Calu3 (cell line): ENCODE results near the gene SERTAD4. TPM values are rescaled to one million over a fixed set of nuclear protein-coding genes. Genes with fewer than 3 reads are reported as not detected.
A peak's percentile ranks its signal among the peaks of the same experiment; 100 is the strongest.

Experiments
- BruUV-seq: library from RNA; stranded (reverse); fragments of 400-500 nt; replicated peaks from 2 replicates; lab custom pipeline; 2021; lab: Mats Ljungman, UMichigan
- CTCF ChIA-PET: fragments of 300-600 bp; sonication (Branson Sonifier 250); formaldehyde crosslinking; loops from one replicate; lab custom pipeline; 2022; ENCODE audit warnings: antibody characterized with exemption; lab: Charles Lee
- DNase-seq: peaks from one replicate; pipeline ENCODE4 v3.0.0; 2022
- H3K27ac Mint-ChIP-seq: one replicate; pipeline ENCODE4 v1.8.0; 2022; ENCODE audit warnings: mixed read lengths; ENCODE audit not compliant: unreplicated experiment
- H3K27me3 Mint-ChIP-seq: one replicate; pipeline ENCODE4 v1.8.0; 2022; ENCODE audit warnings: mixed read lengths; ENCODE audit not compliant: unreplicated experiment
- H3K36me3 Mint-ChIP-seq: one replicate; pipeline ENCODE4 v1.8.0; 2022; ENCODE audit warnings: mild to moderate bottlenecking, moderate library complexity, mixed read lengths; ENCODE audit not compliant: insufficient read depth, unreplicated experiment
- H3K4me1 Mint-ChIP-seq: one replicate; pipeline ENCODE4 v1.8.0; 2022; ENCODE audit warnings: mild to moderate bottlenecking, low read depth, mixed read lengths; ENCODE audit not compliant: unreplicated experiment
- H3K4me3 Mint-ChIP-seq: one replicate; pipeline ENCODE4 v1.8.0; 2022; ENCODE audit warnings: mild to moderate bottlenecking, low read depth, moderate library complexity, mixed read lengths; ENCODE audit not compliant: unreplicated experiment
- H3K9me3 Mint-ChIP-seq: one replicate; pipeline ENCODE4 v1.8.0; 2022; ENCODE audit warnings: low read depth, mixed read lengths; ENCODE audit not compliant: unreplicated experiment
- intact Hi-C: fragments of 100-400 bp; cut with micrococcal nuclease; formaldehyde crosslinking; loops from one replicate; pipeline ENCODE4 v1.10.0; 2022; ENCODE audit not compliant: unreplicated experiment
- total RNA-seq: library from RNA; stranded (reverse); gene quantifications from 2 replicates; pipeline ENCODE4 v1.2.3, GENCODE V29; 2022
- TF ChIP-seq, protein P1 (sequence below): fragments of 200-600 bp; IDR thresholded peaks from one replicate; pipeline ENCODE4 v1.8.0; 2022; ENCODE audit warnings: antibody characterized with exemption; ENCODE audit not compliant: unreplicated experiment

SERTAD4 gene
- total RNA-seq, 1 experiment from 2014 or later = 14.7 TPM

DNA sequence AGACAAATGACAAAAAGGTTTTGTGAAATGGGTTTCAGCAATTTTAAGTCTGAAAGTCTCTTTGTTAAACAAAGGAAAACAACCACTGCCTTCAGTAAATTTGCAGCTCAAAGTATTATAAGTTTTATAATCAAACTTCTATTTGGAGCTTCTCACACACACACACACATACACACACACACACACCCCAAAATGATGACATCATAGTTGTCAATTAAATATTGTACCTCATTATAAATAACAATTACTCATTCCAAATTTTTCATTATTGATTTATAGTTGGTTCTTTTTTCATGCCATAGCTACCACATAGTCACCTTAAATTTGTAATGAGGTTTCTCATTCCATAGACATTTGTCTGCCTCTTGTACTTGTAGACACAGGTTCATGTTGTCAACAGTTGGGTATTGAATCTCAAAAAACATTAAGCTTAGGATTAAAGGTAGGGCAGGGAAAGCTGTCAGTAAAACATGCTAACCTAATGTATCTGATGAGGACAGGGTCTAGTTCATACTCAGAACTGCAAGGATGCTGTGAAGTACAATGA is 2.4 kb upstream of the SERTAD4 start:
- no peaks in the 10 kb centered on the region for H3K9me3 Mint-ChIP-seq
- CTCF ChIA-PET = no interaction called here
- peaks cover 9% of the 10 kb centered on the region for H3K4me1 Mint-ChIP-seq
- no peak overlapping the region for H3K27ac Mint-ChIP-seq
- intact Hi-C loops = loop anchor here (5.0 kb wide), 2 partner anchors 78 to 82 kb away; no protein-coding TSS in a partner anchor
- TF ChIP-seq, protein P1, sequence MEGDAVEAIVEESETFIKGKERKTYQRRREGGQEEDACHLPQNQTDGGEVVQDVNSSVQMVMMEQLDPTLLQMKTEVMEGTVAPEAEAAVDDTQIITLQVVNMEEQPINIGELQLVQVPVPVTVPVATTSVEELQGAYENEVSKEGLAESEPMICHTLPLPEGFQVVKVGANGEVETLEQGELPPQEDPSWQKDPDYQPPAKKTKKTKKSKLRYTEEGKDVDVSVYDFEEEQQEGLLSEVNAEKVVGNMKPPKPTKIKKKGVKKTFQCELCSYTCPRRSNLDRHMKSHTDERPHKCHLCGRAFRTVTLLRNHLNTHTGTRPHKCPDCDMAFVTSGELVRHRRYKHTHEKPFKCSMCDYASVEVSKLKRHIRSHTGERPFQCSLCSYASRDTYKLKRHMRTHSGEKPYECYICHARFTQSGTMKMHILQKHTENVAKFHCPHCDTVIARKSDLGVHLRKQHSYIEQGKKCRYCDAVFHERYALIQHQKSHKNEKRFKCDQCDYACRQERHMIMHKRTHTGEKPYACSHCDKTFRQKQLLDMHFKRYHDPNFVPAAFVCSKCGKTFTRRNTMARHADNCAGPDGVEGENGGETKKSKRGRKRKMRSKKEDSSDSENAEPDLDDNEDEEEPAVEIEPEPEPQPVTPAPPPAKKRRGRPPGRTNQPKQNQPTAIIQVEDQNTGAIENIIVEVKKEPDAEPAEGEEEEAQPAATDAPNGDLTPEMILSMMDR = no peak
- no peak for DNase-seq
- peaks cover 29% of the 10 kb centered on the region for H3K36me3 Mint-ChIP-seq
- no peaks in the 10 kb centered on the region for H3K27me3 Mint-ChIP-seq
- BruUV-seq = no TSS peak
- H3K4me3 Mint-ChIP-seq = no peak overlapping the region

DNA sequence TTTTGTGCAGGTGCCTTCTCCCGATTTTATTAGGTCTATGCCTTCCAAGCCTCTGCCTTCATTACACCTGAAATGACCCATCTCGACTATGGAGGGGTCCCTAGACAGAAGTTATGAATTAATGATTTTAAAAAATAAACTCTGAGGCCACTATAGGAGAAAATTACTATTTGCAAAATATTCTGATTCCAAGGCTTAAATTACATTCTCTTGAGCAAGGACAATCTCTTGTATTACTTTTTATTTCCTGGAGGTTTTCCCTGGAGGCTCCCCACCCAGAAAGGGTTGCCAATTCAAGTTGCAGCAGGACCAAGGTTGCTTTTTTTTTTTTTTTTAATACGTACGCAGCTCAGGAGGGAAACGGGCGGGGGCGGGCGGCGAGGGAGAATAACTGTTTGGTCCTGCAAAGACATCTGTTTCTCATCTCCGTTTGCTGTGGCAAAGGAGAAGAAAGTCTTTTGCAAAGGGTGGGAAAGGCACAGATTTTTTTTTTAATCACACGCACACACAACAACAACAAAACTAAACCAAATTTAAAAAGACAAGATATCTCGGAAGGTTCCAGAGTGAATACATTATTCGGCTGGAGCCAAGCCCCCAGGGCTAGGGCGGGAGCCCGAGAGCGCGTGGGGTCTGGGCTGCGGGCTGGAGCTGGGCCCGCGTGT is 618 bp upstream of the SERTAD4 start:
- Mint-ChIP-seq H3K36me3 (peaks cover 31% of the 10 kb centered on the region), H3K27ac (peak overlapping the region; percentile 59), H3K9me3 (no peaks in the 10 kb centered on the region), H3K27me3 (no peaks in the 10 kb centered on the region), H3K4me3 (peak overlapping the region; percentile 74), H3K4me1 (peaks cover 24% of the 10 kb centered on the region)
- no peak for DNase-seq
- CTCF ChIA-PET = interaction anchor here (0.6 kb wide), 2 partner anchors 160 to 1086 kb away, joined by 3 read pairs; no protein-coding TSS in a partner anchor
- intact Hi-C loops = loop anchor here (5.0 kb wide), 2 partner anchors 80 kb away; no protein-coding TSS in a partner anchor
- TF ChIP-seq, protein P1 = no peak
- no TSS peak for BruUV-seq

DNA sequence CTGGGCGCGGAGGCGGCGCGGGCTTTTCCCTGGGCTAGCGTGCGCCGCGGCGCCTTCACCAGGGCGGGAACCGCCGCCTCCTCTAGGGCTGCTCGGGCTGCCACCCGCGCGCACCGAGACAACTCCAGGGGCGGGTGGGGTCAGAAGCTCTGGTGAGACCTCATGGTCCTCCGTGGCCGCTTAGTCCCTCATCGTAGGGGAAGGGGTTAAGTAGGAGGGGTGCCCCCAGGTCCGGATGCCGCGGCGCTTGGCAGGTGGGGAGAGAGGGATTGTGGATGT is 559 bp downstream of the SERTAD4 start:
- BruUV-seq = no TSS peak
- Mint-ChIP-seq H3K4me3 (peak overlapping the region; percentile 74), H3K4me1 (peaks cover 31% of the 10 kb centered on the region), H3K36me3 (peaks cover 31% of the 10 kb centered on the region), H3K27me3 (no peaks in the 10 kb centered on the region), H3K9me3 (no peaks in the 10 kb centered on the region), H3K27ac (no peak overlapping the region)
- peak; percentile 52 for DNase-seq
- intact Hi-C loops = loop anchor here (5.0 kb wide), 2 partner anchors 79 to 81 kb away; no protein-coding TSS in a partner anchor
- CTCF ChIA-PET = interaction anchor here (0.6 to 1.6 kb wide), 4 partner anchors 14 to 619 kb away, joined by 3 to 13 read pairs (median 3); no protein-coding TSS in a partner anchor
- TF ChIP-seq, protein P1 = no peak

DNA sequence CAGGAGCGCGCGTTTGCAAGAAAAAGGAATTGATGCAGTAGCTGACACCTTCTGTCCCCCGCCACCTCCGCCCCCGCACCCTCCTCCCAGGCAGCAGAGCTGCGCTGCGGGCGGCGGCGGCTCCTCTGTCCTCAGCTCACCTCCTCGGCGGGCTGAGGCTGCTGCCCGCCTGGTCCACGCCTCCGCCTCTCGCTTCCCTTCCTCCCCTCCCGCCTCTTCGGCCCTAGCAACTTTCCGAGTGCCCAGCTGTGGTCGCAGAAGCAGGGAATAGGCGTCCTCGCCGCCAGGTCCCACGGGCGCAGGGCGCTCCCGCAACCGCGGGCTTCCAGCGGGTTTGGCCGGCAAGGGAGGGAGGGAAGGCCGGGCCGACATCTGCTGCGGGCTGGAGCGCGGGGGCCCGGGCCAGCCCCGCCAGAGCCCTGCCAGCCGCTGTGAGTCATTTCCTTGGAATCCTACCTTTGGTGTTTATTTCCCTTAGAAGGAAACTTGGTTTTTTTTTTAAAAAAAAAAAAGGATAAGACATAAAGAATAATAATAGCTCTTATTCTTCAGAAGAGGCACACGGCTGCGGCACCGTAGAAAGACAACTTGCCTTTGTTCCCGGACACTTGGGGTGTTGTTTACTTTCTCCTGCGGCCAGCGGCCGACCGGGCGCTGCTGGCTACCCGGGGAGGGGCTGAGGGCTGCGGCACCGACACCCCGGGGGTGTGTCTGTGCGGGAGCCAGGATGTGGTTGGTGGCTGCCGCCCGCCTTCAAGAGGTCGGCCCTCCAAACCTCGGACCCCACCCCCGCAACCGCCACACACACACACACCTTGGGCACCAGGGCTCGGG is 1.1 kb downstream of the SERTAD4 start:
- Mint-ChIP-seq H3K9me3 (no peaks in the 10 kb centered on the region), H3K27ac (peak overlapping the region; percentile 20), H3K36me3 (peaks cover 31% of the 10 kb centered on the region), H3K4me3 (peak overlapping the region; percentile 74), H3K27me3 (no peaks in the 10 kb centered on the region), H3K4me1 (peaks cover 31% of the 10 kb centered on the region)
- TF ChIP-seq, protein P1 = no peak
- DNase-seq = peak; percentile 89
- BruUV-seq = TSS peak; percentile 87
- CTCF ChIA-PET = interaction anchor here (0.6 to 1.6 kb wide), 9 partner anchors 11 to 619 kb away, joined by 3 to 13 read pairs (median 3); no protein-coding TSS in a partner anchor
- intact Hi-C loops = loop anchor here (5.0 kb wide), 2 partner anchors 79 to 81 kb away; no protein-coding TSS in a partner anchor
